HTERT RPE-1 (cell line): ENCODE measurements around the gene SESTD1.
"Not testable (repeated sequence)": the region's sequence is repeated elsewhere in the genome, so short reads cannot be mapped to it uniquely, and the experiment has no call there.

Experiments used
- in situ Hi-C: fragments of 300-500 bp; cut with MboI; formaldehyde crosslinking; loops from 4 replicates; pipeline ENCODE4 v1.14.3; 2020; ENCODE audit warnings: low sequenced_read_pairs

The SESTD1 gene

GRCh38 chr2:179124282-179124681 is 140.3 kb downstream of the SESTD1 start:
- in situ Hi-C loops = no loop called here

- in situ Hi-C loops = no loop called here
These were observed 141.4 kb downstream of the SESTD1 start for GRCh38 chr2:179123272-179123662.

GRCh38 chr2:179107737-179108136 is 156.9 kb downstream of the SESTD1 start:
- in situ Hi-C loops = no loop called here

GRCh38 chr2:179106676-179107428 is 157.8 kb downstream of the SESTD1 start:
- in situ Hi-C loops = no loop called here

GRCh38 chr2:179106342-179106675 is 158.3 kb downstream of the SESTD1 start:
- in situ Hi-C loops = no loop called here

- in situ Hi-C loops = no loop called here
These were observed 159.9 kb downstream of the SESTD1 start for GRCh38 chr2:179104736-179105135.

GRCh38 chr2:179098080-179098689 is 166.4 kb downstream of the SESTD1 start:
- in situ Hi-C loops = no loop called here

GRCh38 chr2:179097131-179097530 is 167.5 kb downstream of the SESTD1 start:
- in situ Hi-C loops = no loop called here

GRCh38 chr2:179096090-179096489 is 168.5 kb downstream of the SESTD1 start:
- in situ Hi-C loops = no loop called here

GRCh38 chr2:179092912-179093311 is 171.7 kb downstream of the SESTD1 start:
- in situ Hi-C loops = not testable (repeated sequence)

- in situ Hi-C loops = no loop called here
These were observed 181.9 kb downstream of the SESTD1 start for GRCh38 chr2:179082697-179083096.

GRCh38 chr2:179081954-179082353 is 182.7 kb downstream of the SESTD1 start:
- in situ Hi-C loops = no loop called here

- in situ Hi-C loops = no loop called here
These were observed 192.1 kb downstream of the SESTD1 start for GRCh38 chr2:179072527-179072926.

- in situ Hi-C loops = no loop called here
These were observed 192.7 kb downstream of the SESTD1 start for GRCh38 chr2:179071810-179072355.

- in situ Hi-C loops = no loop called here
These were observed 193.7 kb downstream of the SESTD1 start for GRCh38 chr2:179070895-179071294.

GRCh38 chr2:179069685-179070084 is 194.9 kb downstream of the SESTD1 start:
- in situ Hi-C loops = no loop called here

- in situ Hi-C loops = no loop called here
These were observed 195.5 kb downstream of the SESTD1 start for GRCh38 chr2:179068991-179069643.

- in situ Hi-C loops = no loop called here
These were observed 205.5 kb downstream of the SESTD1 start for GRCh38 chr2:179059026-179059700.

- in situ Hi-C loops = no loop called here
These were observed 206.9 kb downstream of the SESTD1 start for GRCh38 chr2:179057737-179058136.

- in situ Hi-C loops = not testable (repeated sequence)
These were observed 211.1 kb downstream of the SESTD1 start for GRCh38 chr2:179053568-179053967.
